Mammary epithelial cell (primary cell): ENCODE data around the gene FRMD3.
A peak's percentile ranks its signal among the peaks of the same experiment; 100 is the strongest.

Experiments
- CTCF ChIP-seq, 2 donors: IDR thresholded peaks in 1 of 2; conservative IDR thresholded peaks in 1 of 2; 2 replicates each; pipeline ENCODE4 v1.5.1; 2011 to 2012; ENCODE audit warnings: inconsistent platforms in 2 of 2, low read length in 2 of 2, mild to moderate bottlenecking in 2 of 2, control low read depth in 1 of 2, low read depth in 1 of 2; ENCODE audit not compliant: insufficient read depth in 1 of 2; ENCODE audit errors: extremely low read depth in 1 of 2
- EZH2 ChIP-seq: IDR thresholded peaks from 2 replicates; pipeline ENCODE4 v1.6.1; 2012; ENCODE audit warnings: low read length, inconsistent platforms, borderline replicate concordance

- TF ChIP-seq CTCF (conservative IDR thresholded peaks at IDR 0.05 in 1 of 2, IDR thresholded peaks at IDR 0.05 in 1 of 2; ENCODE audit: extremely low read depth in 1 of 2, insufficient read depth in 1 of 2, low read depth in 1 of 2, low read length in 2 of 2) (peak; percentile 72 to 83), EZH2 (no peak)
Measured at GRCh38 chr9:83544002-83544698, 5.9 kb upstream of the FRMD3 start.
